Measurements from ENCODE around the gene ROCK1.

Gene ROCK1

DNA sequence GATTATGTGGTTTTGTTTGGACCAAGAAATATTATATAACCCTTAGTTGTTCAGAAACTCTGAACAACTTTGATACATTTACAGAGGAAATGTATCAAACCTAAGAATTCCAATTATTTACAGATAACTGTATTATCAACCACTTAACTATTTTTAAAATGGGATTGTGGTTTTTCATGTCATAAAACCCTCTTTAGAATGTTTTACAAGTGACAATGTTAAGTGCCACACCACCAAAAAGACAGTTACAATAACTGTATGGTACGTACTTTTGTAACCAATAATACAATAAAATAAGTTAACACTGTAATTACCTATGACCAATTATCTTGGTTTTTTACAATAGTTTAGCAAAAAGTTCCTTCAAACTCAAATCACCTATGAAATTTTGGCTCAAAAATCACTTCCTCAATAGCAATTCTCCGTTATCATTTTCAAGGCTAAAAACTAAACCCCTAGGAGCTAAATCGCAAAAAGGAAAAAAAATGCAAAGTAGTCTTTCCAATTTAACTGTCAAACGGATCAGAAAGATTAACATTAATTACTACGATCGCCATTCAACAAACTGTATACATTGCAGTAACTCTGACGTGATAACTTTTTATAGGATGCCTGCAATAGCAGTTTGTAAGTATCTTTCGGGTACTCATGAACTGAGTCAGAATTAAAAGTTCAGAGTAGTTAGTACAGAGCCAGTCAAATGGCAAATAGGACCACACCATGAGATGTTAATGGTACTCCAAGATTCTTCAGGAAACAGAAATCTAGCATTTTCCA lies 1.5 kb downstream of the ROCK1 start:
- no peak for DNase-seq (ENCODE audit: low read depth in 2 of 2)

DNA sequence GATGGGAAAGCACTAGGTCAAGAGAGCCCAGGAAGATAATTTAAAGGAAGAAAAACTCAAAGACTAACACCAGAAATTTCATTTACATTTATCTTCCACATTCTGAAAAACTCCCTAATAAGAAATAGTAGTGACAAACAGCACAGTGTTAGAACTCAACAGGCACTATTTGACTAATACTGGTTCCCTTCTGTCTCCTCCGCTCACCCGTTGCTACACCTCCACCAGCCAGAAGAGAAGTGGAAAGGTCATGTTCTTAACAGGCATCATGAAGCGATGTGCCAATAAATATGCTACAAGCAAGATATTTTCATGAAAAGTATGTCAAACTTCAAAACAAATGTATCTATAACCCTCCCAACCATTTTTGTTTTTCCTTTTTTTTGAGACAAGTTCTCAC lies 5.7 kb downstream of the ROCK1 start:
- DNase-seq (ENCODE audit: low read depth in 2 of 2), result no peak

DNA sequence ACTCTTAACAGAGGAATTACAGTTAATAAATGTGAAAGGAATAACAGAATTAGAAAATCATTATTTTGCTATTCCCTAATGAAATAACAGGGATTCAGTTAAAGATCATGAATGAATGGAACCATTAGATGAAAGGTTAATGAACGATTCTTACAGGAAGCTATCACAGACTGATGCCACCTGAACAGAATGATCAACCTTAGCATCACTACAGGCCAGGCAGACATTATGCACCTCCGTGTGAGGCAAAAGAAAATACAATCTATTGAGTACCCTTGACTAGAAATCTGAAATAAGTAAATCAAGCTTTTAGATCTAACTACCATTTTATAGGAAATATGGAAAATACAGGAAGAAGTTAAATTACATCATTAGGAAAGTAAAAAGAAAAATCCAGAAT lies 10.4 kb downstream of the ROCK1 start:
- DNase-seq (ENCODE audit: low read depth in 2 of 2), result no peak

DNA sequence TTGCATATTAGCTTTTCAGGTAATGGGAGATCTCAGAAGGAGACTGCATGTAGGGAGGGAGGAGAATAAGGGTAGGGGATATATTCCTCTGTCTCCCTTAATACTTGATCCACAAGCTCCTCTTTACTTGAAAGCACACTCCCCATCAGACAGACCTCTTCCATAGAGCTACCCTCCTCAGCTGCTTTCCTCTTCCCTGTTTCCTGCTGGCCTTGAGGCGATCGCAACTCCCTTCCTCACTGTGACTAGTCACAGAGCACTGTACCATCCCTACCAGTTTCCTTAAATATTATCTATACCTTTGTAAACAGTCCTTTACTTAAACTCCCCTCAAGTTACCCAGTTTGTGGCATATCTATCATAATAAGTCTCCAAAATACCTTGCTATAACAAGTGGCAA lies 10.9 kb downstream of the ROCK1 start:
- DNase-seq (ENCODE audit: low read depth in 2 of 2), result no peak

DNA sequence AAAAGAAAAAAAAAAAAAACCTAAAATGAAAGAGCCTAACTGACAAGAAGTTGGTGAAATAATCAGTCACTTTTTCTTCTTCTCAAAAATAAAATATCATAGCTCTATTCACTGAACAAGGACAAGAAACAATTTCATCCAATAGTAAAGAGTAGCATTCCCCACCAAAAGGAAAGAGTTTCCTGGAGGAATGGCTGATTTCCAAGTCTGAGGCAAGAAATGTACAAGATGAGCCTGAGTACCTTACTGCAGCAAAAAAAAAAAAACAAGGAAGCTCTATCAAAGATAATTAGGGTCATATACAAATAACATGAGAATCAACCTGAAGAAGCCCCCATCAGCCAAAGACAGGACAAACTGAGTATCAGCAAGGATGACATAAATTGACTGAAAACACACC lies 11.5 kb downstream of the ROCK1 start:
- DNase-seq (ENCODE audit: low read depth in 2 of 2), result no peak

DNA sequence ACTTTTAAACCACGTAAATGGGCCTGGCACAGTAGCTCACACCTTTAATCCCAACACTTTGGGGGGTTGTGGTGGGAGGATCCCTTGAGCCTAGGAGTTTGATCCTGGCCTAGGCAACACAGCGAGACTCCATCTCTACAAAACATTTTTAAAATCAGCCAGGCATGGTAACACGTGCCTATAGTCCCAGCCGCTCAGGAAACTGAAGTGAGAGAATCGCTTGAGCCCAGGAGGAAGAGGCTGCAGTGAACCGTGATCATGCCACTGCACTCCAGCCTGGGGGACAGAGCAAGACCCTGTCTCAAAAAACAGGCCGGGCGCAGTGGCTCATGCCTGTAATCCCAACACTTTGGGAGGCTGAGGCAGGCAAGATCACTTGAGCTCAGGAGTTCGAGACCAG lies 12.2 kb downstream of the ROCK1 start:
- no peak for DNase-seq (ENCODE audit: low read depth in 2 of 2)

DNA sequence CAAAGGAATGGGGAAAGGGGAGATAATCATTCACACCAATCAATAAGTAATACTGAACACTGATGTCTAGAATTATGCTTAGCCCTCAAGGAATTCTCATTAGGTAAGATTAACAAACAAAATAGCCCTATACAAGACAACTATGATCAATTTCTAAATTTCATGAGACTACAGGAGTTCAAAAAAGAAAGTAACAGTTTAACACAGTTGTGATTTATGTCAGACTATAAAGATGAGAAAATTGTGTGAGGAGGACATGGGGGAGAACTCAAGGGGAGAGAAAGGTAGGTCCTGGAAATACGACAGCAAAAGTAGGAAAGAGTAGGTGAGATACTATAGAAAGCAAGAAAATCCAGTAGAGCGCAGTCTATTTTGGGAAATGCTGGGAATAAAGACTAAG lies 14.9 kb downstream of the ROCK1 start:
- no peak for DNase-seq (ENCODE audit: low read depth in 2 of 2)

DNA sequence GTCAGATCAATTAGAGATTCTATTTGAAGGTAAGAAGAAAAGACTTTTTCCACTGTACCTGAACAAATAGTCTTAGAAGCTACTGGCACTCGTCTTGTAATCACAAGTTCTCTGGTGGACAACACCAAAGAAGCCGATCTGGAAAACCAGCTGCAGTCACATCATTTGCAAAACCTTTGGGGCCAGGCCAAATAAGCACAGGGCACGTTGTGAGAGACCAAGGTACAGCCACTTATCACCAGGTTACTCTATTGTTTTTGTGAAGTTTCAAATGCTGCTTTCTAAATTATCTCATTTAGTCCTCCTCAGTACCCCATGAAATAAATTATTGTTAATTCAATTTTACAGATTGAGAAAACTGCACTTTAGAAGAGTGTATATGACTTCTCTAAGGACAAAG lies 18.5 kb downstream of the ROCK1 start:
- DNase-seq (ENCODE audit: low read depth in 2 of 2), result no peak

DNA sequence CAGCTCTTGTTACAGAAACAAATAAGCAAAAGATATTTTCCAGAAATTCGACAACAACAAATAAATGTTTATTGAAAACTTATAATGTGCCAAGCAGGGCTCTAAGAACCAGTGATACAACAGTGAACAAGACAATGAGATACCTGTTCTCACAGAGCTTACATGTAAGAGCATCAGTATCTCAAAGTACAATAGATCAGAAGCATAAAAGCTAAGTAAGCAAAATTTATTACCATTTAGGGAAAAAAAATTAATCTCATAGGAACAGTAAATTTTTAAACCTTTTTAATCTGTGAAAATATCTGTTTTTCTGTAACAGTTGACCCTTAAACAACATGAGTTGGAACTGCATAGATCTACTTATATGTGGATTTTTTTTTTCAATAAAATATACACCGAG lies 20.9 kb downstream of the ROCK1 start:
- DNase-seq (ENCODE audit: low read depth in 2 of 2), result no peak

DNA sequence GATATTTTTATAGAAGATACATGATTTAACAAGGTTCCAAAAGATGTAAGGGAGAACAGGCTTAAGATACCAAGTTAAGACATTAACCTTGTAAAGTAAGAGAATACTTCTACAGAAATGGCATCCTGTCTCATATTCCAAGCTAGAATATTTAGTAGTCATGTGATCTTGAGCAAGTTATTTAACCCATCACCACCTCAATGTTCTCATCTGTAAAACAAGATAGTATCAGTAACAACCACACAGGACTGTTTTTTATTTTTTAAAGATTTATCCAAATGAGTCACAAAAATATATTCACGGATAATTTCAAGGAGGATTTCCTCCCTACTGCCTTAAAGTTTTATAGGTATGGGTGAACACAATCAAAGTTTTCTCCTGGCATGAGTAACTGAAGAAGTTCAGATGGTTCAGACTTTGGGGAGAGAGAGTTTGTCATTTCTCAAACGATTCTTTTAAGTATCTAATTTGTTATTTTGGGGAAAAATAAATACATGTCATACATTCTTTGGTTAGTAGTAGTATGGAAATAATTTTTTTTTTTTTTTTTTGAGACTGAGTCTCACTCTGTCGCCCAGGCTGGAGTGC lies 25.9 kb downstream of the ROCK1 start:
- DNase-seq (ENCODE audit: low read depth in 2 of 2), result no peak

DNA sequence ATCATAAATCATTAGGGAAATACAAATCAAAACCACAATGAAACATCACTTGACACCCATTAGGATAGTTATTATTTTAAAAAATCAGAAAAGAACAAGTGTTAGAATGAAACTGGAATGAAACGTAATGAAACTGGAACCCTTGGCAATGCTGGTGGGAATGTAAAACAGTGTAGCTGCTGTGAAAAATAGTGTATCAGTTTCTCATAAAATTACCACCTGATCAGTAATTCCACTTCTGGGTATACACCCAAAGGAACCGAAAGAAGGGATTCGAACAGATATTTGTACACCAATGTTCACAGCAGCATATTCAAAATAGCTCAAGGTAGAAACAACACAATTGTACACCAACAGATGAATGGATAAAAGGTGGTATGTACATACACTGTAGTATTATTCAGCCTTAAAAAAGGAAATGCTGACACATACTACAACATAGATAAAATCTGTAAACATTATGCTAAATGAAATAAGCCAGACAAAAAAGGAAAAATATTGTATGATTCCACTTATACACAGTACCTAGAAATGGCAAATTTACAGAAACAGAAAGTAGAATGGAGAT lies 27.0 kb downstream of the ROCK1 start:
- no peak for DNase-seq (ENCODE audit: low read depth in 2 of 2)

DNA sequence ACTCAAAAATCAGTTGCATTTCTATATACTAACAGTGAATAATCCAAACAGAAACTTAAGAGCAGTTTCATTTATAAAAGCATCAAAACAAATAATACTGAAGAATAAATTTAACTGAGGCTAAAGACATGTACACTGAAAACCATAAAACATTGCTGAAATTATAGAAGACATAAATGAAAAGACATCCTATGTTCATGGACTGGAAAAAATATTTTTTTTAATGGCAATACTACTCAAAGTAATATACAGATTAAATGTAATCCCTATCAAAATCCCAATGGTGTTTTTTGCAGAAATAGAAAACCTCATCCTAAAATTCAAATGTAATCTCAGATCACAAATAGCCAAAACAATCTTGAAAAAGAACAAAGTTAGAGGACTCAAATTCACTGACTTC lies 28.6 kb downstream of the ROCK1 start:
- no peak for DNase-seq (ENCODE audit: low read depth in 2 of 2)

DNA sequence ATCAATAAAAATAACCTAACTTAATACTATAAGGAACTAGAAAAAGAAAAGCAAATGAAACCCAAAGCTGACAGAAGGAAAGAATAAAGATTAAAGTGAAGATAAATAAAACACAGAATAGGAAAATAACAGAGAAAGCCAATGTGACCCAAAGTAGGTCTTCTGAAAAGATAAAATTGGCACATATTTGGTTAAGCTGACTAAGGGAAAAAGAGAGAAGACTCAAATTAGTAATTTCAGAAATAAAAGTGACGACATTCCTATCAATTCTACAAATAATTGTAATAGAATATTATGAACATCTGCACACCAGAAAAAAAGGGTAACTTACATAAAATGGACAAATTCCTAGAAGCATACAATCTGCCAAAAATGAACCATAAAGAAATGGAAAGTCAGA lies 30.2 kb downstream of the ROCK1 start:
- DNase-seq (ENCODE audit: low read depth in 2 of 2), result no peak

DNA sequence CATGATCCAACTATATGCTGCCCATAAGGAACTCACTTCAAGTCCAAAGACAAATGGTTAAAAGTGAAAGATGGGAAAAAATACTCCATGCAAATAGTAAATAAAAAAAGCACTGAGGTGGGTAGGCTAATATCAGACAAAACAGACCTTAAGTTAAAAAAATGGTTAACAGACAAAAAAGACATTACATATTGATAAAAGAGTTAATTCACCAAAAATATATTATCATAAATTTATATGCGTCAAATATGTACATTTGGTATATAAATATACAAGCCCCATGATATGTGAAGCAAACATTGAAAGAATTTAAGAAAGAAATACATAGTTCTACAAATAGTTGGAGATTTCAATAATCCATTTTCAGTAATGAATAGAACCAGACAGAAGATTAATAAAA lies 31.0 kb downstream of the ROCK1 start:
- DNase-seq (ENCODE audit: low read depth in 2 of 2), result no peak

DNA sequence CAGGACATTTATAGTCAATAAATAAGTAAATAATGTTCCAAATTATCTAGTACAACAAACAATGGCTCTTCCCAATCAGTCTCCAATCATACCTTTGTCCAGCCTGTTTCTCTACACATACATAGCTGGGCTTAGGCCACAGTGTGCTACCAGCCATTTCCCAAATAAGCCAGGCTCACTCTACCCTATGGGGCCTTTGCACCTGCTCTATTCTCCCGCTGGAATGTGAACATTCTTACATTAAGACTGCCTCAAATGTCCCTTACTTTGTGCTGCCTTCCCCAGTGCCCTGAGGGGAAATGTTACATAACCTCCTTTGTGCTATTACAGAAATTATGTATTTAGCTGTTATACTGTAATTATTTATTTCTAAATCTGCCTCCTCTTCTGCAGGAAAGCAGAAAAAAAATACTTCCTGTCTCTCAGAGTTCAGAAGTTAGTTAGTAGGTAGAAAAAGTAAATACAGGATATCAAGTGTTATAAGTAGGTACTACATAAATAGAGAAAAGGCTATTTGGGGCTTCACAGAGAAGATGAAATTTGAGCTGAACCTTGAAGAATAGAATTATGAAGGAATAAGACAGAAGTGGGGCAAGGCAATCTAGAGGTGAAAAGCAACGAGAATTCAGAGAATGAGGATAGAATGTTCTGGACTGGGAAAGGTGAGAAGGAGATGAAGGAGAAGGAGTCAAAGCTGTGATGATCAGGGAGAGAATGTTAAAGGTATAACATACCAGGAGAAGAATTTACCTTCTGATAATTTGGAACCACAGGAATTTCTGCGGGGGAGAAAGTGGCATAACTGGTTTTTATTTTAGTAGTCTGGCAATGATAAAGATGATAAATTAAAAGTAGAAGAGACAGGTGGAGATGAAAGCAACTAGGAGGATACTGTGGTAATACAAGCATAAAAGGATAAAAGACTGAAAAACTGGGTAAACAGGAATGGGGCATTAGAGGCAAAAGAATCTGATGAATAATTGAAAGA lies 37.0 kb downstream of the ROCK1 start:
- DNase-seq (ENCODE audit: low read depth in 2 of 2), result no peak

DNA sequence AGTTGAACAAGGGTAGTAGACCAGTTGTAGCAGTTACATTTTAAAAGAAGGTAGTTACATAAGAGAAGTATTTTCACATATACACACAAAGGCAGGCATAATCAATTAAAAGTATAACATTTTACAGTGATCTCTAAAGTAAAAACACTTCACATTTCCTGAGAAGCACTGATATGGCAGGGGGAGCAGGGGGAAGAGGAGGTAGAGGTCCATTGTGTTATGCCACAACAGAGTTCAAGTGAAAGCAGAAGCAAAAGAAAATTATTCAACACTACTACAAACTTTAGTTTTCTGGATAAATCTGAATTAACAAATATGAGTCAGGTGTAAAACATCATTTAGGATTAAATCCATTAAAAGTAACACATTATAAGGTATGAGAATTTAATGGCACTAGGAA lies 38.4 kb downstream of the ROCK1 start:
- DNase-seq (ENCODE audit: low read depth in 2 of 2), result no peak

DNA sequence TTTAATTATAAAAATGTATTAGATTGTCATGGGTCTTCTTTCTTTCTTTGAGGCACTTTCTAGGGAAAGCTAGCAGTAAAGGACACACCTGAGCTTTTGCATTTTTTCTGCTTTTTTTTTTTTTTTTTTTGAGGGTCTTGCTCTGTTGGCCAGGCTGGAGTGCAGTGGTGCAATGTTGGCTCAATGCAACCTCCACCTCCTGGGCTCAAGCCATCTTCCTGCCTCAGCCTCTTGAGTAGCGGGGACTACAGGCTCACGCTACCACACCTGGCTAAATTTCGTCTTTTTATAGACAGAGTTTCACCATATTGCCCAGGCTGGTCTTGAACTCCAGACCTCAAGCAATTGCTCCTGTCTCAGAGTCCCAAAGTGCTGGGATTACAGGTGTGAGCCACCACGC lies 40.5 kb downstream of the ROCK1 start:
- no peak for DNase-seq (ENCODE audit: low read depth in 2 of 2)

DNA sequence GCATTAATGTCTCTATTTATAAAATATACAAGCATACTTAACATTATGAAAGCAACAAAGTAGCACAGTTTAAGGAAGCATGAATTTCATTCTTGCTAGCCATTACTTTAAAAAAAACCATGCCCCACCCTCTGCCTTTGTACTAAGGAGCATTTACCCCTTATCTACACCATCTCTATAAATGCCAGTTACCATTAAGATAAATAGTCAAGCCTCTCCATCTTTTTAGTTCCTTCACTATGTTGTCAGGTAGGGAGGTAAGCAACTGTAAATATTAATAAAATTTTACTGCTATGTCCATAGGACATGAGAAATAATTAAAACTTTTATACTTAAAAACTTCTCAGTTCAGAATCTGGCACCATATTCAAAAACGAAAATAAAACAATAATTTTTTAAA lies 42.1 kb downstream of the ROCK1 start:
- DNase-seq (ENCODE audit: low read depth in 2 of 2), result no peak

DNA sequence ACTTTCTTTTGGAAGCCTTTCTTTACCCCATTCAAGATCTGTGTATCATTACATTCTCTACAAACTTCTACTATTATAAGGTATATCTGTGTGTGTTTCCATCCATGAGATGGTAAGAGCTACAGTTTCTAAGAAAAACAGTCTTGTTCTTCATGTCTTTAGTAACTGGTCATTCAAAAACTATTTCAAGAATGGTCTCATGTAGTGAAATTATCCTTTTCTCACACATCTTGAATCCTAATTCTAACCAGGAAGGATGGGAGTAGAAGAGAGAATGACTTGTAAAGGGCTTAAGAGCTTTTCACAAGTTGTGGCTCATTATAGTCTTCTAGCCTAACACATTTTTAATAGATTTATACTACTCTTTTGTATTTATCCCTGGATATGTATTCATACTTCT lies 47.3 kb downstream of the ROCK1 start:
- DNase-seq (ENCODE audit: low read depth in 2 of 2), result no peak

DNA sequence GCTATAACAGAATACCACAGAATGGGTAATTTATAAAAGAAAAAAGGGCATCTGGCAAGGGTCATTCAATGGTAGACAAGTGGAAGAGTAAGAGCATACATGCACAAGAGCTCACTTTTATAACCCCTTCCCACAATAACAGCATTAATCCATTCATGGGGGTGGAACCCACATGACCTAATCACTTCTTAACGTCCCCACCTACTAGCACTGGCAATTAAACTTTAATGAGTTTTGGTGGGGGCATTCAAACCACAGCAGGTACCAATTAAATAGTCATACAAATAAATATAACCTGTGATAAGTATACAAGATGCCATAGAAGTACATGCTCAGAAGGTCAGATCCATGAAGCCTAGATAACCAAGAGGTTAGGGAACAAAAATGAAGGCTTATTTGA lies 48.6 kb downstream of the ROCK1 start:
- DNase-seq (ENCODE audit: low read depth in 2 of 2), result no peak

DNA sequence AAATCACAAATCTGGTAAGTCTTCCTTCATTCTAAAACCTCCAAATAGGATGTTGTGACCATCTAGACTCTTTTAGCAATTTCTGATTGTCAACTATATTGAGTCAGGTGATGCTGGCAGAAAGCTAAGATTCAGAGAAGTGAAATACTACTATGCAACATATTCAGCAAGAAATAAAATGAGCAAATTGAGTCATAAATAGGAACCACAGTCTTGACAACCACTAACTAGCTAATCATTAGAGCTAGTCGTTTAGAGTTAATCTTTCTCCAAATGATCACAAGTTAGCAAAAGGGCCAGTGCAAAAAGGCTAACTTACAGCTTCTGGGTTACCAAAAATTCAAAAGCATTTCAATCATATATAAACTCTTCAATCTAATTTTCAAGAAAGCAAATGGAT lies 54.5 kb downstream of the ROCK1 start:
- no peak for DNase-seq (ENCODE audit: low read depth in 2 of 2)

DNA sequence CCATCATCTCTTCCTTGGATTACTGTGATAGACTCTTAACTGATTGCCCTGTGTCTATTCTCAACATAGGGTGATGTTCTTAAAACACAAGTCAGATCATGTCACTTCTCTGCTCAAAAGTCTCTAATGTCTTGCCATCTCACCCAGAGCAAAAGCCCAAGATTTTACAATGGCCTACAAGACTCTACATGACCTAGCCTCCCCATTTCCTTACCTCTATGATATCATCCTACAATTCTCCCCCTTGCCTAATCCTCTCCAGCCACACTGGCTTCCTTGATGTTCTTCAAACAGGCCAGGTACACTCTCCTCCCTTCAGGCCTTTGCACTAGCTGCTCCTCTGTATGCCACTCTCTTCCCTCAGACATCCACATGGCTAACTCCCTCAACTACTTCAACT lies 55.1 kb downstream of the ROCK1 start:
- no peak for DNase-seq (ENCODE audit: low read depth in 2 of 2)

Measured in activated CD8-positive, alpha-beta memory T cell treated with anti-CD3 and anti-CD28 coated beads for 4 hours (primary cell).